Endodermal cell (in vitro differentiated cells): Measurements from ENCODE around the gene KLHDC3. TPM values are rescaled to one million over a fixed set of nuclear protein-coding genes. Genes with fewer than 3 reads are reported as not detected.

Experiments
- DNase-seq: peaks from one replicate; pipeline ENCODE4 v3.0.0-alpha.2; 2017
- H3K27ac ChIP-seq: 2 replicates; pipeline ENCODE4 v1.5.1; 2013; ENCODE audit warnings: mild to moderate bottlenecking, low read depth, low read length, moderate library complexity
- H3K27me3 ChIP-seq: 2 replicates; pipeline ENCODE4 v1.6.1; 2013; ENCODE audit warnings: mild to moderate bottlenecking, low read length, moderate library complexity; ENCODE audit not compliant: insufficient read depth, control insufficient read depth, poor library complexity, severe bottlenecking
- H3K36me3 ChIP-seq: 2 replicates; pipeline ENCODE4 v1.7.0; 2013; ENCODE audit warnings: mild to moderate bottlenecking, low read length, moderate library complexity; ENCODE audit not compliant: control insufficient read depth, insufficient read depth
- H3K4me1 ChIP-seq: one replicate; pipeline ENCODE4 v1.7.0; 2013; ENCODE audit warnings: low read length; ENCODE audit not compliant: control insufficient read depth, insufficient read depth
- H3K4me3 ChIP-seq: 2 replicates; pipeline ENCODE4 v1.5.1; 2013; ENCODE audit warnings: mild to moderate bottlenecking, low read length, moderate library complexity
- H3K9ac ChIP-seq: 2 replicates; pipeline ENCODE4 v1.6.1; 2013; ENCODE audit warnings: mild to moderate bottlenecking, low read length, moderate library complexity; ENCODE audit not compliant: poor library complexity, severe bottlenecking; ENCODE audit errors: extremely low read depth
- H3K9me3 ChIP-seq: 2 replicates; pipeline ENCODE4 v1.6.1; 2013; ENCODE audit warnings: mild to moderate bottlenecking, low read length, moderate library complexity; ENCODE audit not compliant: control insufficient read depth
- H3K27ac Mint-ChIP-seq: 2 replicates; pipeline ENCODE4 v1.8.0; 2020; ENCODE audit warnings: mixed read lengths
- H3K27me3 Mint-ChIP-seq: 2 replicates; pipeline ENCODE4 v1.8.0; 2021; ENCODE audit warnings: mild to moderate bottlenecking, mixed read lengths; ENCODE audit not compliant: insufficient read depth
- H3K36me3 Mint-ChIP-seq: 2 replicates; pipeline ENCODE4 v1.8.0; 2020; ENCODE audit warnings: low read depth, mixed read lengths
- H3K4me1 Mint-ChIP-seq: 2 replicates; pipeline ENCODE4 v1.8.0; 2020; ENCODE audit warnings: mixed read lengths
- H3K4me3 Mint-ChIP-seq: 2 replicates; pipeline ENCODE4 v1.8.0; 2020; ENCODE audit warnings: mild to moderate bottlenecking, moderate library complexity, mixed read lengths
- H3K9me3 Mint-ChIP-seq: 2 replicates; pipeline ENCODE4 v1.8.0; 2020; ENCODE audit warnings: mild to moderate bottlenecking, mixed read lengths
- CTCF ChIP-seq: fragments of 200-600 bp; sonication (generic); conservative IDR thresholded peaks from 2 replicates; pipeline ENCODE4 v1.5.0; 2021; ENCODE audit warnings: antibody characterized with exemption, mild to moderate bottlenecking
- WGBS, 2 experiments: methylation state at CpG; one replicate each; pipeline versions ENCODE4 v1.1.5 to v1.1.7; 2013; ENCODE audit warnings: missing lambda C conversion rate in 2 of 2, mixed read lengths in 1 of 2; ENCODE audit not compliant: insufficient coverage in 1 of 2, insufficient read length in 1 of 2; 5-methylcytosine and 5-hydroxymethylcytosine counted together
- total RNA-seq, 2 donors: library from RNA; stranded (reverse); fragmentation: NEBNext Ultra II Directional in 1 of 2; extraction: Animal tissue kit (Norgen Biotek cat#: 25700) in 1 of 2; gene quantifications; 2 replicates in 1 of 2; 3 replicates in 1 of 2; pipeline ENCODE4 v1.2.1, GENCODE V29; 2021

The KLHDC3 gene
- total RNA-seq, 2 donors from 2014 or later = 124 to 135 TPM

- Histone ChIP-seq H3K4me1 (peaks cover 9% of the 10 kb centered on the region), H3K9ac (no peak overlapping the region), H3K27ac (no peak overlapping the region), H3K4me3 (no peak overlapping the region), H3K36me3 (peaks cover 33% of the 10 kb centered on the region), H3K27me3 (no peaks in the 10 kb centered on the region), H3K9me3 (no peaks in the 10 kb centered on the region)
- WGBS, 2 experiments = 67 to 97% methylated on average over 1 of the region's 1 CpG
- Mint-ChIP-seq H3K36me3 (peaks cover 39% of the 10 kb centered on the region), H3K27ac (no peak overlapping the region), H3K9me3 (no peaks in the 10 kb centered on the region), H3K4me3 (no peak overlapping the region), H3K4me1 (peaks cover 33% of the 10 kb centered on the region), H3K27me3 (no peaks in the 10 kb centered on the region)
- no peak for TF ChIP-seq CTCF
- DNase-seq = no peak
Measured at GRCh38 chr6:42988486-42989020, 25.5 kb upstream of the KLHDC3 start.

GRCh38 chr6:42989923-42990322 is 24.1 kb upstream of the KLHDC3 start:
- H3K4me1 ChIP-seq = peaks cover 9% of the 10 kb centered on the region
- H3K4me3 ChIP-seq = no peak overlapping the region
- Mint-ChIP-seq H3K4me3 (no peak overlapping the region), H3K27me3 (no peaks in the 10 kb centered on the region), H3K36me3 (peaks cover 44% of the 10 kb centered on the region), H3K27ac (no peak overlapping the region), H3K9me3 (no peaks in the 10 kb centered on the region), H3K4me1 (peaks cover 28% of the 10 kb centered on the region)
- H3K27ac ChIP-seq = no peak overlapping the region
- H3K9ac ChIP-seq = no peak overlapping the region
- H3K9me3 ChIP-seq = no peaks in the 10 kb centered on the region
- H3K27me3 ChIP-seq = no peaks in the 10 kb centered on the region
- WGBS, 2 experiments = 95 to 96% methylated on average over 4 to 5 of the region's 5 CpGs
- no peak for DNase-seq
- peaks cover 36% of the 10 kb centered on the region for H3K36me3 ChIP-seq
- TF ChIP-seq CTCF = no peak

- Mint-ChIP-seq H3K9me3 (no peaks in the 10 kb centered on the region), H3K4me1 (peaks cover under 1% of the 10 kb centered on the region), H3K27ac (no peak overlapping the region), H3K36me3 (peaks cover 46% of the 10 kb centered on the region), H3K27me3 (no peaks in the 10 kb centered on the region), H3K4me3 (no peak overlapping the region)
- no peak overlapping the region for H3K4me3 ChIP-seq
- TF ChIP-seq CTCF = no peak
- no peak for DNase-seq
- H3K36me3 ChIP-seq = peaks cover 35% of the 10 kb centered on the region
- no peaks in the 10 kb centered on the region for H3K9me3 ChIP-seq
- H3K27ac ChIP-seq = no peak overlapping the region
- no peaks in the 10 kb centered on the region for H3K27me3 ChIP-seq
- no peak overlapping the region for H3K9ac ChIP-seq
- no peaks in the 10 kb centered on the region for H3K4me1 ChIP-seq
- 93 to 98% methylated on average over 1 to 2 of the region's 2 CpGs for WGBS, 2 experiments
Measured at GRCh38 chr6:42993445-42993844, 20.6 kb upstream of the KLHDC3 start.
